Measurements from ENCODE around the gene VPS4A. TPM values are rescaled to one million over a fixed set of nuclear protein-coding genes. Genes with fewer than 3 reads are reported as not detected.

VPS4A gene
- total and polyA plus RNA-seq, 12 donors = 24.2 to 44.6 (median 28.1) TPM

DNA sequence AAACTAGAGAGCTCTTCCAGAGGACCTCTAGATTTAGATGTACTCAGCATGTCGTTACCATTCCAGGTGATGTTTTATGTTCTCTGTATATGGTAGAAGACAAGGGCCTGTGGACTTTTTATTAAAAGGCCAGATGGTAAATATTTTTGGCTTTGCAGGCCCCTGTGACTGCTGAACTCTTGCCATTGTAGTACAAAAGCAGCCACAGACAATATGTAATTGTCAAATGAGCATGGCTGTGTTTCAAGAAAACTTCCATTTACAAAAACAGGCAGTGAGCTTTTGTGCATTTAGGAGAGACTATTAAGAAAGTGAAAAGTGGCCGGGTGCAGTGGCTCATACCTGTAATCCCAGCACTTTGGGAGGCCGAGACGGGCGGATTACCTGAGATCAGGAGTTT, 33.0 kb downstream of the VPS4A start:
- Histone ChIP-seq H3K27me3 (no peaks in the 10 kb centered on the region), H3K9me3 (no peaks in the 10 kb centered on the region), H3K27ac (no peak overlapping the region), H3K36me3 (peaks cover 0 to 65% (median 20%) of the 10 kb centered on the region in 9 donors), H3K4me3 (no peak overlapping the region), H3K4me1 (peaks cover 0 to 27% (median 11%) of the 10 kb centered on the region in 9 donors)
- 97 to 98% methylated on average over 5 of the region's 5 CpGs for WGBS, 2 donors
- DNase-seq = no peak
- TF ChIP-seq, protein P1, sequence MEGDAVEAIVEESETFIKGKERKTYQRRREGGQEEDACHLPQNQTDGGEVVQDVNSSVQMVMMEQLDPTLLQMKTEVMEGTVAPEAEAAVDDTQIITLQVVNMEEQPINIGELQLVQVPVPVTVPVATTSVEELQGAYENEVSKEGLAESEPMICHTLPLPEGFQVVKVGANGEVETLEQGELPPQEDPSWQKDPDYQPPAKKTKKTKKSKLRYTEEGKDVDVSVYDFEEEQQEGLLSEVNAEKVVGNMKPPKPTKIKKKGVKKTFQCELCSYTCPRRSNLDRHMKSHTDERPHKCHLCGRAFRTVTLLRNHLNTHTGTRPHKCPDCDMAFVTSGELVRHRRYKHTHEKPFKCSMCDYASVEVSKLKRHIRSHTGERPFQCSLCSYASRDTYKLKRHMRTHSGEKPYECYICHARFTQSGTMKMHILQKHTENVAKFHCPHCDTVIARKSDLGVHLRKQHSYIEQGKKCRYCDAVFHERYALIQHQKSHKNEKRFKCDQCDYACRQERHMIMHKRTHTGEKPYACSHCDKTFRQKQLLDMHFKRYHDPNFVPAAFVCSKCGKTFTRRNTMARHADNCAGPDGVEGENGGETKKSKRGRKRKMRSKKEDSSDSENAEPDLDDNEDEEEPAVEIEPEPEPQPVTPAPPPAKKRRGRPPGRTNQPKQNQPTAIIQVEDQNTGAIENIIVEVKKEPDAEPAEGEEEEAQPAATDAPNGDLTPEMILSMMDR (IDR thresholded peaks at IDR 0.05) = no peak
- intact Hi-C loops (cut with DNase I) = no loop called here
- ATAC-seq = no peak

DNA sequence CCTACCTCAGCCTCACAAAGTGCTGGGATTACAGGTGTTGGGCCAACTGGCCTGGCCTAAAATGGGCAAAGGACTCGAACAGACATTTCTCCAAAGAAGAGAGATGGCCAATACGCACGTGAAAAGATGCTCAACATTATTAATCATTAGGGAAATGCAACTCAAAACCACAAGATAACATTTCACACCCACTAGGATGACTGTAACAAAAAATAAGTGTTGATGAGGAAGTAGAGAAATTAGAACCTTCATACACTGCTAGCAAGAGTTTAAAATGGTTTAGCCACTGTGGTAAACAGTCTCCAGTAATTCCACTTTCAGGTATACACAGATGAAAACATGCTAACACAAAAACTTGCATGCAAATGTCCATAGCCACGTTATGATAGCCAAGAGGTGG, 34.8 kb downstream of the VPS4A start:
- Histone ChIP-seq H3K9me3 (no peaks in the 10 kb centered on the region), H3K36me3 (peaks cover 0 to 77% (median 20%) of the 10 kb centered on the region in 9 donors), H3K27me3 (no peaks in the 10 kb centered on the region), H3K27ac (no peak overlapping the region), H3K4me1 (peaks cover 0 to 17% (median under 1%) of the 10 kb centered on the region in 9 donors), H3K4me3 (no peak overlapping the region)
- TF ChIP-seq, protein P1 (IDR thresholded peaks at IDR 0.05) = no peak
- WGBS, 2 donors = 84 to 88% methylated on average over 4 of the region's 4 CpGs
- ATAC-seq = no peak
- no peak for DNase-seq
- intact Hi-C loops (cut with DNase I) = no loop called here

DNA sequence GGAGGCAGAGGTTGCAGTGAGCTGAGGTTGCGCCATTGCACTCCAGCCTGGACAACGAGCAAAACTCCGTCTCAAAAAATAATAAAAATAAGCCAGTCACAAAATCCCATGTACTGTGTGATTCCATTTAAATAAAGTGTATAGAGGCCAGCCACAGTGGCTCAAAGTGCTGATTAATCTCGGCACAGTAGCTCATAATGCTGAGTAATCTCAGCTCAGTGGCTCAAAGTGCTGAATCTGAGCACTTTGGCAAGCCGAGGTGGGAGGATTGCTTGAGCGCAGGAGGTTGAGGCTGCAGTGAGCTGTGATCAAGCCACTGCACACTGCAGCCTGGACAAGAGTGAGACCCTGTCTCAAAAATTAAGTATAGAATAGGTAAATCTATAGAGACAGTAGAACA, 35.5 kb downstream of the VPS4A start:
- Histone ChIP-seq H3K4me1 (peaks cover 0 to 12% (median 0%) of the 10 kb centered on the region in 9 donors), H3K27ac (no peak overlapping the region), H3K4me3 (no peak overlapping the region), H3K9me3 (no peaks in the 10 kb centered on the region), H3K27me3 (no peaks in the 10 kb centered on the region), H3K36me3 (peaks cover 0 to 77% (median 16%) of the 10 kb centered on the region in 9 donors)
- intact Hi-C loops (cut with DNase I) = no loop called here
- no peak for DNase-seq
- WGBS, 2 donors = 83 to 94% methylated on average over 6 of the region's 6 CpGs
- TF ChIP-seq, protein P1 (IDR thresholded peaks at IDR 0.05) = no peak
- no peak for ATAC-seq

DNA sequence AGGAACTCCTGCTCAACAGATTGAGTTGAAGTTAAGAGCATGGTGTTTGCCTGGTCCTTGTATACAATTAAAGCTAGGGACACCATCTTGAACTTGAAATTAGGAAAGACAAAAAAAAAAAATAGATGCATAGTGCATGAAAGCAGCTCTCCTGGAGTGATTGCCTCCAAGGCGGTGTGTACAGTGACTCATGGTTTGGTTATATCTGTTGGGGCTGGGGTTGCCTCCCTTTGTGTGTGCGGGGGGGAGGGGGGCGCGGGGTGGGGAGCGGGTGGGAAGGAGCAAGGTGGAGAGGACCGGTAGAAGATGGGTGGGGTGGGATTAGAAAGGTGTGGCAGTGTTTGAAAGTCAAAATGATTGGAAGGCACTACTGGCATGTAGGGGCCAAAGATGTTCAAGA, 37.1 kb downstream of the VPS4A start:
- no peak overlapping the region for H3K4me3 ChIP-seq
- no peak for ATAC-seq
- H3K27me3 ChIP-seq = no peaks in the 10 kb centered on the region
- TF ChIP-seq, protein P1 (IDR thresholded peaks at IDR 0.05) = no peak
- WGBS, 2 donors = 92 to 98% methylated on average over 6 of the region's 6 CpGs
- H3K4me1 ChIP-seq = peaks cover 0 to 12% (median 0%) of the 10 kb centered on the region in 9 donors
- DNase-seq = no peak
- H3K9me3 ChIP-seq = no peaks in the 10 kb centered on the region
- intact Hi-C loops (cut with DNase I) = no loop called here
- H3K36me3 ChIP-seq = peaks cover 0 to 73% (median 3%) of the 10 kb centered on the region in 9 donors
- no peak overlapping the region for H3K27ac ChIP-seq
